ENCODE data around the gene USP5.

USP5 gene

GRCh38 chr12:6840761-6841515 is 11.0 kb upstream of the USP5 start, which contains the start of gene GNB3:
Gene GNB3, plus strand, starts transcription at chr12:6840925. Its CDS starts 363 bp downstream, at chr12:6841288.
- DNase-seq (ENCODE audit: low read depth in 2 of 2): no peak

- DNase-seq (ENCODE audit: low read depth in 2 of 2): no peak
Observed at GRCh38 chr12:6842075-6842474, 9.9 kb upstream of the USP5 start.

GRCh38 chr12:6843118-6843902 is 8.6 kb upstream of the USP5 start:
- no peak for DNase-seq (ENCODE audit: low read depth in 2 of 2)

GRCh38 chr12:6845395-6845794 is 6.6 kb upstream of the USP5 start:
- DNase-seq (ENCODE audit: low read depth in 2 of 2): no peak

GRCh38 chr12:6846316-6846869 is 5.6 kb upstream of the USP5 start:
- no peak for DNase-seq (ENCODE audit: low read depth in 2 of 2)

- DNase-seq (ENCODE audit: low read depth in 2 of 2): no peak
Observed at GRCh38 chr12:6847676-6848075, 4.3 kb upstream of the USP5 start.

- no peak for DNase-seq (ENCODE audit: low read depth in 2 of 2)
Observed at GRCh38 chr12:6849427-6849826, 2.5 kb upstream of the USP5 start.

GRCh38 chr12:6849976-6850560 is 1.9 kb upstream of the USP5 start:
- DNase-seq (ENCODE audit: low read depth in 2 of 2): no peak

GRCh38 chr12:6850796-6851152 is 1.2 kb upstream of the USP5 start:
- no peak for DNase-seq (ENCODE audit: low read depth in 2 of 2)

GRCh38 chr12:6851153-6851920 is 613 bp upstream of the USP5 start, which contains the start of gene CDCA3:
Gene CDCA3, minus strand, starts transcription at chr12:6851286. Its CDS starts 334 bp downstream, at chr12:6850952.
- DNase-seq (ENCODE audit: low read depth in 2 of 2): peak; percentile 80 to 97

GRCh38 chr12:6852651-6853354 is 853 bp downstream of the USP5 start:
- DNase-seq (ENCODE audit: low read depth in 2 of 2): peak; percentile 63 to 77

- no peak for DNase-seq (ENCODE audit: low read depth in 2 of 2)
Observed at GRCh38 chr12:6853626-6854025, 1.7 kb downstream of the USP5 start.

GRCh38 chr12:6854036-6854435 is 2.1 kb downstream of the USP5 start:
- no peak for DNase-seq (ENCODE audit: low read depth in 2 of 2)

GRCh38 chr12:6855322-6855721 is 3.4 kb downstream of the USP5 start:
- DNase-seq (ENCODE audit: low read depth in 2 of 2): no peak

- no peak for DNase-seq (ENCODE audit: low read depth in 2 of 2)
Observed at GRCh38 chr12:6858799-6859198, 6.8 kb downstream of the USP5 start.

GRCh38 chr12:6860116-6860515 is 8.2 kb downstream of the USP5 start:
- no peak for DNase-seq (ENCODE audit: low read depth in 2 of 2)

GRCh38 chr12:6860942-6861341 is 9.0 kb downstream of the USP5 start:
- no peak for DNase-seq (ENCODE audit: low read depth in 2 of 2)

- DNase-seq (ENCODE audit: low read depth in 2 of 2): no peak
Observed at GRCh38 chr12:6861391-6861790, 9.4 kb downstream of the USP5 start.

- DNase-seq (ENCODE audit: low read depth in 2 of 2): no peak
Observed at GRCh38 chr12:6863033-6863432, 11.1 kb downstream of the USP5 start.

GRCh38 chr12:6863586-6864321 is 11.8 kb downstream of the USP5 start:
- DNase-seq (ENCODE audit: low read depth in 2 of 2): no peak

Data from stimulated activated CD4-positive, alpha-beta T cell treated with anti-CD3 and anti-CD28 coated beads, Interleukin-12 subunit alpha, Interleukin-12 subunit beta, amount 100 ng/mL, for 24 hours (primary cell).